HG03575 (cell line): Measurements from ENCODE around the gene PARD3.

Experiments used
- ATAC-seq: cut with Tn5 transposase; IDR thresholded peaks from one replicate; pipeline ENCODE4 v1.9.1; 2021; ENCODE audit not compliant: unreplicated experiment, insufficient number of reproducible peaks, low FRiP score; ENCODE audit errors: extremely low read depth

Gene PARD3

GRCh38 chr10:34229917-34230316 lies 585.2 kb downstream of the PARD3 start:
- ATAC-seq: no peak

DNA sequence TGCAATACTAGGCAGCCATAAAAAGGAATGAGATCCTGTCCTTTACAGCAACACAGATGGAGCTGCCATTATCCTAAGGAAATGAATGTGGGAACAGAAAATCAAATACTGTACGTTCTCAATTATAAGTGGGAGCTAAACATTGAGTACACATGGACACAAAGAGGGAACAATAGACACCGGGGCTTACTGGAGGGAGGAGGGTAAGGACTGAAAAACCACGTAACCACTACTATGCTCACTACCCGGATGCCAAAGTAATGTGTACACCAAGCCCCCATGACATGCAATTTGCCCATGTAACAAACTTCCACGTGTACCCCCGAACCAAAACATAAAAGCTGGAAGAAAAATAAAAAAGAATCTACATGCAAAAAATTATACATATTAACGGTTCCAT lies 587.0 kb downstream of the PARD3 start:
- ATAC-seq: no peak

- ATAC-seq: no peak
Measured at GRCh38 chr10:34224639-34225038, 590.5 kb downstream of the PARD3 start.

- ATAC-seq: no peak
Measured at GRCh38 chr10:34223658-34224057, 591.4 kb downstream of the PARD3 start.

DNA sequence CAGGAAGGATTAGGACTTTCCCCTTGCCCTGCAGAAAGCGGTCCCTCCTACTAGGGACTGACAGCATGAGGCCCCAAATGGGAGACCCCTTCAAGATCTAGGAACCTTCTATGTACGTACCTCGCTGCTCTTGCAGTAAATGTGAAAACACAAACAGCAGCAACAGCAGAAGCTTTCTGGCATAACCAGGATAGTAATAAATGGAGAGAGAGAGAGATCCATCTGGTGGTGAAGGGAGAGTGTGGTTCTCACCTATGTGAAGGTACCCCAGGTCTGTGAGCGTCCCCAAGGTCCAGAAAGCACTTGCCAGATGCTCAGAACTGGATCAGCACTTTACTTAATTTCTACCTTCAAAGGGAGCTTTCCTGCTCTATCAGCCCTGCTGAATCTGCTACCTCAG lies 592.7 kb downstream of the PARD3 start:
- no peak for ATAC-seq

DNA sequence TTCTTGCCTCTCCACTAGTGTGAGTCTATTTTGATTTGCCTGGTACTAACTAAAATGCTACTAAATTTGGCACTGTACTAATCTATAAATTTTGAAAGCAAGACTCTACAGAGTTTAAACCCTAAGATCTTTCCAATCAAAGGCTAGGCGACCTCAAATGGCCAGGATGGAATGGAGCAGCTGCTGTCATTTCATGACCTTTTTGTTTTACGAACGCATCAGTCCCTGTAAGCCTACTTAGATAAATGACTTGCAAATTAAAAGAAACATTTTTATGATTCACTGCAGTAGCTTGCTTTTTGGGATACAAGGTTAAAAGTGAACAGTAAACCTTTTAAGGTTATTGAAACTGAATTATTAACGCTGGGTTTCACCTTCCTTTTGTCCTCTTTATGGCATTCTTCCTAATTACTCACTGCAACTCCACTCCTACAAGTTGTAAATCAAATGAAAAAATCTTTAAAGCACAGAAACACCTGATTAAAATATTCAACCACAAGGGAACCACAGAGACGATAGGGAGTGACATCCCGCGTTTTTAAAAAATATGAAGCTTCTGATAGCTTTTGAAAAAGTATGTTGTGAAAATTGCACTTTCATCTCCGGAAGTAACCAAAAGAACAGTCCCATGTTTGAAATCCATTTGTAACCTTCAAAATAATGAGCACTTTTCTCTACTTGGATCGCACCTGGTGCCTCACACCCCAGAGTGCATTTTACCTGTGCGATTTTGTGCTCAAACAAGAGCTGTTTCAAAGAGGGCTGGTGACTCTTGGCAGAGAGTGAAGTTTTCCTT lies 595.1 kb downstream of the PARD3 start:
- ATAC-seq: no peak

GRCh38 chr10:34217524-34217923 lies 597.6 kb downstream of the PARD3 start:
- ATAC-seq: no peak

GRCh38 chr10:34216348-34216945 lies 598.6 kb downstream of the PARD3 start:
- no peak for ATAC-seq

- no peak for ATAC-seq
Measured at GRCh38 chr10:34213805-34214197, 601.3 kb downstream of the PARD3 start.

GRCh38 chr10:34213193-34213804 lies 601.8 kb downstream of the PARD3 start:
- ATAC-seq: no peak

DNA sequence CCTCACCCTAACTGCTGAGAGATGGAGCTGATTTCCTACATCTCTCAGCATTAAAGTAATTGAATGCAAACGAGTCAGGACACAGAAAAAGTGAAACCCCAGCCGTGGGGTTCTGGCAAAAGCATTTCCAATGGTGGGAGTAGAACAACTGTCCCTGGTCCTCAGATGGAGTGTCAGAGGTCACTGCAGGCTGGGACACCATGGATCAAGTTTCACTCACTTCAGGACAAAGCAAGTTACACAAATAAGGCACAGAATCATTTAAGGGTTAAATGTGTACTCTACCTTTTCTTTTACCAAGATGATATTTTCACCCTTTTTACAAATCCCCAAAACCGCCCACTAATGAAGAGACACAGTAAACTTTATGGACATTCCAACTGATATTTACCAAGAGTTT lies 607.8 kb downstream of the PARD3 start:
- no peak for ATAC-seq

- no peak for ATAC-seq
Measured at GRCh38 chr10:34206935-34207268, 608.2 kb downstream of the PARD3 start.

GRCh38 chr10:34206078-34206934 lies 608.8 kb downstream of the PARD3 start:
- ATAC-seq: no peak

- no peak for ATAC-seq
Measured at GRCh38 chr10:34205452-34205851, 609.6 kb downstream of the PARD3 start.

GRCh38 chr10:34203966-34204630 lies 611.0 kb downstream of the PARD3 start:
- ATAC-seq: no peak

GRCh38 chr10:34200355-34200901 lies 614.7 kb downstream of the PARD3 start:
- ATAC-seq: no peak

DNA sequence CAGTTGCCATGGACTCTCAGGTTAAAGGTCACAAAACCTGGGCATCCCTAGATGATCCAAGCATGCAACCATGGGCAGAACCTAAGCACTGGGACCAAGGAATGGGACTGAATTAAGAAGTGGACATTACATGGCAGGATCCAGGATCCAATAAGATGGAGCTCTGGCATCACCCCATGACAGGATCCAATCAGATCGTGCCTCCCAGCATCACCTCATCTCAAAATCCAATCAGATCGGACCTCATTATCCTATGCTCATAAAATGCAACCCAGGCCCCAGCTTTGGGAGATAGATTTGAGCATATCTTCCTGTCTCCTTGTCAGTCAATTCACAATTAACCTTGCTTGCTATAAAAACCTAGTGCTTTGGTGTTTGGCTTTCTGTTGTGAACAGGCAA lies 616.1 kb downstream of the PARD3 start:
- no peak for ATAC-seq

GRCh38 chr10:34196058-34196433 lies 619.0 kb downstream of the PARD3 start:
- ATAC-seq: no peak
